Measurements from ENCODE around the gene PPFIA4. TPM values are rescaled to one million over a fixed set of nuclear protein-coding genes. Genes with fewer than 3 reads are reported as not detected.

Gene PPFIA4
- total RNA-seq, 1 experiment from 2014 or later: 21.1 TPM

- ATAC-seq: peak; percentile 11; the same call in 1 of the 2 replicates
- ChIA-PET POLR2A (interaction anchor here (0.7 kb wide), 1 partner anchor 13 kb away, joined by 3 read pairs; no protein-coding TSS in a partner anchor), CTCF (interaction anchor here (0.6 to 6.7 kb wide), 24 partner anchors 9 to 291 kb away, joined by 3 to 89 read pairs (median 4); partner anchors contain the start of genes ADORA1 and PPFIA4)
- TF ChIP-seq, protein P1, sequence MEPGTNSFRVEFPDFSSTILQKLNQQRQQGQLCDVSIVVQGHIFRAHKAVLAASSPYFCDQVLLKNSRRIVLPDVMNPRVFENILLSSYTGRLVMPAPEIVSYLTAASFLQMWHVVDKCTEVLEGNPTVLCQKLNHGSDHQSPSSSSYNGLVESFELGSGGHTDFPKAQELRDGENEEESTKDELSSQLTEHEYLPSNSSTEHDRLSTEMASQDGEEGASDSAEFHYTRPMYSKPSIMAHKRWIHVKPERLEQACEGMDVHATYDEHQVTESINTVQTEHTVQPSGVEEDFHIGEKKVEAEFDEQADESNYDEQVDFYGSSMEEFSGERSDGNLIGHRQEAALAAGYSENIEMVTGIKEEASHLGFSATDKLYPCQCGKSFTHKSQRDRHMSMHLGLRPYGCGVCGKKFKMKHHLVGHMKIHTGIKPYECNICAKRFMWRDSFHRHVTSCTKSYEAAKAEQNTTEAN (CRISPR knock-in tag; IDR thresholded peaks at IDR 0.05): no peak
- TF ChIP-seq IRF2 (CRISPR knock-in tag; IDR thresholded peaks at IDR 0.05; ENCODE audit: borderline replicate concordance, low read depth) (no peak), SMAD4 (CRISPR knock-in tag; IDR thresholded peaks at IDR 0.05) (no peak), ZNF671 (CRISPR knock-in tag; IDR thresholded peaks at IDR 0.05) (no peak), ZNF396 (CRISPR knock-in tag; IDR thresholded peaks at IDR 0.05; ENCODE audit: borderline replicate concordance) (no peak), ZNF138 (CRISPR knock-in tag; conservative IDR thresholded peaks at IDR 0.05) (no peak), ZNF317 (CRISPR knock-in tag; IDR thresholded peaks at IDR 0.05; ENCODE audit: borderline replicate concordance, low read depth) (no peak)
- TF ChIP-seq, protein P2, sequence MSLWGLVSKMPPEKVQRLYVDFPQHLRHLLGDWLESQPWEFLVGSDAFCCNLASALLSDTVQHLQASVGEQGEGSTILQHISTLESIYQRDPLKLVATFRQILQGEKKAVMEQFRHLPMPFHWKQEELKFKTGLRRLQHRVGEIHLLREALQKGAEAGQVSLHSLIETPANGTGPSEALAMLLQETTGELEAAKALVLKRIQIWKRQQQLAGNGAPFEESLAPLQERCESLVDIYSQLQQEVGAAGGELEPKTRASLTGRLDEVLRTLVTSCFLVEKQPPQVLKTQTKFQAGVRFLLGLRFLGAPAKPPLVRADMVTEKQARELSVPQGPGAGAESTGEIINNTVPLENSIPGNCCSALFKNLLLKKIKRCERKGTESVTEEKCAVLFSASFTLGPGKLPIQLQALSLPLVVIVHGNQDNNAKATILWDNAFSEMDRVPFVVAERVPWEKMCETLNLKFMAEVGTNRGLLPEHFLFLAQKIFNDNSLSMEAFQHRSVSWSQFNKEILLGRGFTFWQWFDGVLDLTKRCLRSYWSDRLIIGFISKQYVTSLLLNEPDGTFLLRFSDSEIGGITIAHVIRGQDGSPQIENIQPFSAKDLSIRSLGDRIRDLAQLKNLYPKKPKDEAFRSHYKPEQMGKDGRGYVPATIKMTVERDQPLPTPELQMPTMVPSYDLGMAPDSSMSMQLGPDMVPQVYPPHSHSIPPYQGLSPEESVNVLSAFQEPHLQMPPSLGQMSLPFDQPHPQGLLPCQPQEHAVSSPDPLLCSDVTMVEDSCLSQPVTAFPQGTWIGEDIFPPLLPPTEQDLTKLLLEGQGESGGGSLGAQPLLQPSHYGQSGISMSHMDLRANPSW (CRISPR knock-in tag; conservative IDR thresholded peaks at IDR 0.05; ENCODE audit: low read depth): no peak
- no peak overlapping the region for H3K4me3 Mint-ChIP-seq
- H3K9me3 Mint-ChIP-seq: no peaks in the 10 kb centered on the region
- no peak for DNase-seq (ENCODE audit: low spot score)
- H3K27ac Mint-ChIP-seq: no peak overlapping the region
- H3K27me3 Mint-ChIP-seq (ENCODE audit: low read depth): no peaks in the 10 kb centered on the region; the same call in 1 of the 2 replicates
- H3K4me1 Mint-ChIP-seq: peaks cover 26% of the 10 kb centered on the region
- peaks cover 4% of the 10 kb centered on the region; the same call in 1 of the 2 replicates for H3K36me3 Mint-ChIP-seq
Observed at GRCh38 chr1:203036135-203036534, 9.8 kb downstream of the PPFIA4 start.

DNA sequence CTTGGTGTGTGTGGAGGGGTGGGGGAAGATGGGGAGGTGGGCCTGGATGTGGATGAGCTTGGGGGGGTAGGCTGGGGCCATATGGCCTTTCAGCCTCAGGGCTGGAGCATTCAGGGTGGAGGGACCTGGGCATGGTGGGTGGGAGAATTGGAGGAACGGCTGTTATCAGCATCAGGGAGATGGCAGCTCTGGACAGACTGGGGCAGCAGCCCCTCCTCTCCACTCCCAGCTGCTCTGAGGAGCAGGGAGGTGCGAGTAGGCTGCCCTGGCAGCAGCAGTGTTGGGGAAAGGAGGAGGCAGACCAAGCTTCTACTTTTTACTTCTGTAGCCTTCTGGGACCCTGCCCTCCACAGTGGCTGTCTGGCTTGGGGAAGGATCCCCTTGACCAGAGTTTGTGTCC, 10.2 kb downstream of the PPFIA4 start:
- Mint-ChIP-seq H3K4me3 (no peak overlapping the region), H3K27me3 (ENCODE audit: low read depth) (no peaks in the 10 kb centered on the region; the same call in 1 of the 2 replicates), H3K4me1 (peaks cover 26% of the 10 kb centered on the region), H3K36me3 (peaks cover 4% of the 10 kb centered on the region; the same call in 1 of the 2 replicates), H3K27ac (no peak overlapping the region), H3K9me3 (no peaks in the 10 kb centered on the region)
- ChIA-PET CTCF (interaction anchor here (0.7 to 6.7 kb wide), 17 partner anchors 9 to 291 kb away, joined by 3 to 89 read pairs (median 4); partner anchors contain the start of gene ADORA1), POLR2A (no interaction called here)
- TF ChIP-seq, protein P3, sequence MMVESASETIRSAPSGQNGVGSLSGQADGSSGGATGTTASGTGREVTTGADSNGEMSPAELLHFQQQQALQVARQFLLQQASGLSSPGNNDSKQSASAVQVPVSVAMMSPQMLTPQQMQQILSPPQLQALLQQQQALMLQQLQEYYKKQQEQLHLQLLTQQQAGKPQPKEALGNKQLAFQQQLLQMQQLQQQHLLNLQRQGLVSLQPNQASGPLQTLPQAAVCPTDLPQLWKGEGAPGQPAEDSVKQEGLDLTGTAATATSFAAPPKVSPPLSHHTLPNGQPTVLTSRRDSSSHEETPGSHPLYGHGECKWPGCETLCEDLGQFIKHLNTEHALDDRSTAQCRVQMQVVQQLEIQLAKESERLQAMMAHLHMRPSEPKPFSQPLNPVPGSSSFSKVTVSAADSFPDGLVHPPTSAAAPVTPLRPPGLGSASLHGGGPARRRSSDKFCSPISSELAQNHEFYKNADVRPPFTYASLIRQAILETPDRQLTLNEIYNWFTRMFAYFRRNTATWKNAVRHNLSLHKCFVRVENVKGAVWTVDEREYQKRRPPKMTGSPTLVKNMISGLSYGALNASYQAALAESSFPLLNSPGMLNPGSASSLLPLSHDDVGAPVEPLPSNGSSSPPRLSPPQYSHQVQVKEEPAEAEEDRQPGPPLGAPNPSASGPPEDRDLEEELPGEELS (CRISPR knock-in tag; IDR thresholded peaks at IDR 0.05): no peak
- TF ChIP-seq, protein P4, sequence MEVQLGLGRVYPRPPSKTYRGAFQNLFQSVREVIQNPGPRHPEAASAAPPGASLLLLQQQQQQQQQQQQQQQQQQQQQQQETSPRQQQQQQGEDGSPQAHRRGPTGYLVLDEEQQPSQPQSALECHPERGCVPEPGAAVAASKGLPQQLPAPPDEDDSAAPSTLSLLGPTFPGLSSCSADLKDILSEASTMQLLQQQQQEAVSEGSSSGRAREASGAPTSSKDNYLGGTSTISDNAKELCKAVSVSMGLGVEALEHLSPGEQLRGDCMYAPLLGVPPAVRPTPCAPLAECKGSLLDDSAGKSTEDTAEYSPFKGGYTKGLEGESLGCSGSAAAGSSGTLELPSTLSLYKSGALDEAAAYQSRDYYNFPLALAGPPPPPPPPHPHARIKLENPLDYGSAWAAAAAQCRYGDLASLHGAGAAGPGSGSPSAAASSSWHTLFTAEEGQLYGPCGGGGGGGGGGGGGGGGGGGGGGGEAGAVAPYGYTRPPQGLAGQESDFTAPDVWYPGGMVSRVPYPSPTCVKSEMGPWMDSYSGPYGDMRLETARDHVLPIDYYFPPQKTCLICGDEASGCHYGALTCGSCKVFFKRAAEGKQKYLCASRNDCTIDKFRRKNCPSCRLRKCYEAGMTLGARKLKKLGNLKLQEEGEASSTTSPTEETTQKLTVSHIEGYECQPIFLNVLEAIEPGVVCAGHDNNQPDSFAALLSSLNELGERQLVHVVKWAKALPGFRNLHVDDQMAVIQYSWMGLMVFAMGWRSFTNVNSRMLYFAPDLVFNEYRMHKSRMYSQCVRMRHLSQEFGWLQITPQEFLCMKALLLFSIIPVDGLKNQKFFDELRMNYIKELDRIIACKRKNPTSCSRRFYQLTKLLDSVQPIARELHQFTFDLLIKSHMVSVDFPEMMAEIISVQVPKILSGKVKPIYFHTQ (CRISPR knock-in tag; IDR thresholded peaks at IDR 0.05): no peak
- TF ChIP-seq NFATC4 (CRISPR knock-in tag; IDR thresholded peaks at IDR 0.05) (no peak), GRHL2 (CRISPR knock-in tag; IDR thresholded peaks at IDR 0.05; ENCODE audit: insufficient replicate concordance, severe bottlenecking) (no peak), TEAD4 (CRISPR knock-in tag; IDR thresholded peaks at IDR 0.05) (no peak), ARID4B (CRISPR knock-in tag; IDR thresholded peaks at IDR 0.05; ENCODE audit: borderline replicate concordance) (no peak), ZNF396 (CRISPR knock-in tag; IDR thresholded peaks at IDR 0.05; ENCODE audit: borderline replicate concordance) (no peak)
- TF ChIP-seq, protein P5, sequence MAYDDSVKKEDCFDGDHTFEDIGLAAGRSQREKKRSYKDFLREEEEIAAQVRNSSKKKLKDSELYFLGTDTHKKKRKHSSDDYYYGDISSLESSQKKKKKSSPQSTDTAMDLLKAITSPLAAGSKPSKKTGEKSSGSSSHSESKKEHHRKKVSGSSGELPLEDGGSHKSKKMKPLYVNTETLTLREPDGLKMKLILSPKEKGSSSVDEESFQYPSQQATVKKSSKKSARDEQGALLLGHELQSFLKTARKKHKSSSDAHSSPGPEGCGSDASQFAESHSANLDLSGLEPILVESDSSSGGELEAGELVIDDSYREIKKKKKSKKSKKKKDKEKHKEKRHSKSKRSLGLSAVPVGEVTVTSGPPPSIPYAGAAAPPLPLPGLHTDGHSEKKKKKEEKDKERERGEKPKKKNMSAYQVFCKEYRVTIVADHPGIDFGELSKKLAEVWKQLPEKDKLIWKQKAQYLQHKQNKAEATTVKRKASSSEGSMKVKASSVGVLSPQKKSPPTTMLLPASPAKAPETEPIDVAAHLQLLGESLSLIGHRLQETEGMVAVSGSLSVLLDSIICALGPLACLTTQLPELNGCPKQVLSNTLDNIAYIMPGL (CRISPR knock-in tag; IDR thresholded peaks at IDR 0.05): no peak
- ATAC-seq (no peak), DNase-seq (ENCODE audit: low spot score) (no peak)
